SH-SY5Y (cell line): ENCODE results near the gene SUPT4H1.

Source experiments
- GATA2 ChIP-seq: IDR thresholded peaks from 2 replicates; pipeline ENCODE4 v1.6.1; 2011; ENCODE audit warnings: mild to moderate bottlenecking, low read depth, low read length
- GATA3 ChIP-seq: IDR thresholded peaks from 2 replicates; pipeline ENCODE4 v1.6.1; 2011; ENCODE audit warnings: low read depth, mild to moderate bottlenecking, low read length, moderate library complexity

DNA sequence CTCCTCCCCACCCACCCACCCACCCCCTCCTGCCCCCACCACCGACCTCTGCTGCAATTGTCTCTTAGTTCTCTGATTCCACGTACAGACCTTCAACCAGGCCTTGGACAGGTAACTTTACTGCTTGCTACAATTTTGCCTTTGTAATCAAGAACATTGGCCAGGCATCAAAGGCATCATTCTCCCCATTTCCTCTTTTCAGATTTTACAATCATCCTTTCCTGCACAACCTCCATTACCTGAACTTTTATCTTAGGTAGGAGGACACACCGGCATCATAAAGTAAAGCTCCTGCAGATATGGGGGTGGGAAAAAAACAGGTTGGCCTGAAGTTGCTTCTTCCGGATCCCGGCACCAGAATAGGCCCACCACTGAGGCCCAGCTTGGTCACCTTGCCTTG is 25.7 kb upstream of the SUPT4H1 start:
- TF ChIP-seq GATA2 (no peak), GATA3 (no peak)
